GM12878 (cell line): ENCODE results near the gene DUOX1. TPM values are rescaled to one million over a fixed set of nuclear protein-coding genes. Genes with fewer than 3 reads are reported as not detected.

ENCODE experiments used
- ATAC-seq: fragments of 200-7000 bp; cut with Tn5 transposase; 3 replicates; pipeline ENCODE4 v1.9.1; 2020; ENCODE audit warnings: mild to moderate bottlenecking, moderate library complexity
- BruUV-seq: library from RNA; stranded (reverse); fragments of 400-500 nt; replicated peaks from 2 replicates; lab custom pipeline; 2021; lab: Mats Ljungman, UMichigan
- CTCF ChIA-PET: fragments of 300-600 bp; sonication (Branson Sonifier 250); formaldehyde crosslinking; extraction: SDS; loops from one replicate; lab custom pipeline; 2021; ENCODE audit warnings: inconsistent platforms; lab: Yijun Ruan, JAX
- POLR2A ChIA-PET: fragments of 350-600 bp; formaldehyde crosslinking; extraction: SDS; loops from one replicate; lab custom pipeline; 2021; ENCODE audit warnings: inconsistent platforms; lab: Charles Lee
- RAD21 ChIA-PET: fragments of 300-600 bp; sonication (Branson Sonifier 250); formaldehyde crosslinking; loops from one replicate; lab custom pipeline; 2023; ENCODE audit warnings: antibody characterized with exemption; ENCODE audit not compliant: unreplicated experiment; lab: Charles Lee
- SMC1A ChIA-PET: fragments of 300-600 bp; sonication (Branson Sonifier 250); formaldehyde crosslinking; loops from one replicate; lab custom pipeline; 2023; ENCODE audit not compliant: unreplicated experiment, uncharacterized antibody; lab: Charles Lee
- DNase-seq: peaks from one replicate; pipeline ENCODE4 v3.0.0-alpha.2; 2011; ENCODE audit warnings: low read depth, low spot score
- FAIRE-seq: peaks from 3 replicates; lab custom pipeline; 2011; peaks lifted over from hg19 to GRCh38; lab: Jason Lieb, UNC
- H2AFZ ChIP-seq: 2 replicates; pipeline ENCODE4 v1.6.0; 2011; ENCODE audit warnings: low read depth, low read length, control low read depth; ENCODE audit not compliant: control insufficient read depth
- H3K27ac ChIP-seq: 2 replicates; pipeline ENCODE4 v1.5.1; 2011; ENCODE audit warnings: control low read depth; ENCODE audit not compliant: control insufficient read depth, insufficient read depth
- H3K27me3 ChIP-seq, 2 experiments: replicated peaks in 1 of 2; 2 replicates each; pipeline versions ENCODE4 v1.6.0 to v1.6.1; 2011; ENCODE audit warnings: low read length in 1 of 2; ENCODE audit not compliant: control insufficient read depth in 2 of 2, insufficient read depth in 2 of 2
- H3K36me3 ChIP-seq, 2 experiments: 2 replicates each; pipeline ENCODE4 v1.5.1; 2011; ENCODE audit warnings: low read length in 1 of 2; ENCODE audit not compliant: control insufficient read depth in 2 of 2, insufficient read depth in 2 of 2
- H3K4me1 ChIP-seq: 2 replicates; pipeline ENCODE4 v1.6.1; 2011; ENCODE audit warnings: mild to moderate bottlenecking, low read length, moderate library complexity, mixed read lengths; ENCODE audit not compliant: control insufficient read depth, insufficient read depth
- H3K4me2 ChIP-seq: 2 replicates; pipeline ENCODE4 v1.6.0; 2011; ENCODE audit warnings: control low read depth; ENCODE audit not compliant: control insufficient read depth, insufficient read depth
- H3K4me3 ChIP-seq: fragments of 200-600 bp; sonication (generic); 2 replicates; pipeline ENCODE4 v1.5.1; 2016
- H3K79me2 ChIP-seq: 2 replicates; pipeline ENCODE4 v1.6.0; 2011; ENCODE audit warnings: low read length; ENCODE audit not compliant: control insufficient read depth, insufficient read depth
- H3K9ac ChIP-seq: 2 replicates; pipeline ENCODE4 v1.8.0; 2011; ENCODE audit warnings: low read length, control low read depth, mixed read lengths; ENCODE audit not compliant: control insufficient read depth, insufficient read depth
- H3K9me3 ChIP-seq: replicated peaks from 3 replicates; pipeline ENCODE4 v1.5.1; 2011; ENCODE audit warnings: mild to moderate bottlenecking, low read length; ENCODE audit not compliant: control insufficient read depth, insufficient read depth
- H4K20me1 ChIP-seq: 2 replicates; pipeline ENCODE4 v1.6.0; 2011; ENCODE audit not compliant: control insufficient read depth, insufficient read depth
- ATF2 ChIP-seq: IDR thresholded peaks from 2 replicates; pipeline ENCODE4 v1.6.1; 2012; ENCODE audit warnings: low read length, inconsistent platforms
- E2F4 ChIP-seq: IDR thresholded peaks from 2 replicates; pipeline ENCODE4 v1.6.1; 2012; ENCODE audit warnings: low read depth, low read length, improper control_type of control experiment
- GATAD2B ChIP-seq: fragments of 450-650 bp; conservative IDR thresholded peaks from 2 replicates; pipeline ENCODE4 v1.6.1; 2017; ENCODE audit warnings: low read depth, mild to moderate bottlenecking, moderate library complexity
- HDAC2 ChIP-seq: fragments of 200-600 bp; sonication (generic); IDR thresholded peaks from 2 replicates; pipeline ENCODE4 v1.6.1; 2017
- PAX8 ChIP-seq: fragments of 450-650 bp; IDR thresholded peaks from 2 replicates; pipeline ENCODE4 v1.6.1; 2017; ENCODE audit warnings: mild to moderate bottlenecking, moderate library complexity
- PML ChIP-seq: IDR thresholded peaks from 2 replicates; pipeline ENCODE4 v1.6.1; 2012; ENCODE audit warnings: low read length, inconsistent platforms
- RAD51 ChIP-seq: fragments of 450-650 bp; IDR thresholded peaks from 2 replicates; pipeline ENCODE4 v1.6.1; 2016; ENCODE audit warnings: moderate library complexity, mild to moderate bottlenecking, inconsistent platforms
- REST ChIP-seq: IDR thresholded peaks from 2 replicates; pipeline ENCODE4 v1.6.1; 2012; ENCODE audit warnings: mild to moderate bottlenecking, low read depth, low read length
- SPI1 ChIP-seq: IDR thresholded peaks from 2 replicates; pipeline ENCODE4 v1.6.1; 2011; ENCODE audit warnings: low read depth, mild to moderate bottlenecking, low read length, moderate library complexity, borderline replicate concordance; ENCODE audit not compliant: insufficient read depth
- SREBF2 ChIP-seq: IDR thresholded peaks from 2 replicates; pipeline ENCODE4 v1.6.1; 2012; ENCODE audit warnings: mild to moderate bottlenecking, low read length
- TCF12 ChIP-seq: IDR thresholded peaks from 2 replicates; pipeline ENCODE4 v1.6.1; 2011; ENCODE audit warnings: low read depth, mild to moderate bottlenecking, low read length
- WGBS: methylation state at CpG from one replicate; pipeline ENCODE4 v1.1.6; 2016; ENCODE audit warnings: low lambda C conversion rate; ENCODE audit not compliant: insufficient replicate concordance, insufficient coverage; ENCODE audit errors: missing lambda C conversion rate; 5-methylcytosine and 5-hydroxymethylcytosine counted together
- in situ Hi-C: fragments of 300-500 bp; cut with MboI; formaldehyde crosslinking; loops from 9 replicates; pipeline ENCODE4 v1.14.3; 2018; ENCODE audit warnings: mixed read lengths
- intact Hi-C: fragments of 100-400 bp; cut with micrococcal nuclease; formaldehyde crosslinking; loops from one replicate; pipeline ENCODE4 v1.14.2; 2022; ENCODE audit not compliant: unreplicated experiment
- polyA plus RNA-seq, 11 experiments: library from polyadenylated mRNA; depleted of rRNA in 4 of 11; unstranded in 6 of 11; stranded (reverse) in 5 of 11; fragments of >200 nt; fragmentation: Nextera tagmentation in 4 of 11; fragmentation: Illumina TruSeq in 1 of 11; extraction: Ambion mirVana in 4 of 11; extraction: Trizol in 1 of 11; gene quantifications; 1 replicate in 1 of 11; 2 replicates in 10 of 11; pipeline versions ENCODE4 v1.2.1 to v1.2.3, GENCODE V29; 2011 to 2016; ENCODE audit warnings: inconsistent platforms in 2 of 11, missing spikeins in 2 of 11, low read depth in 1 of 11
- total RNA-seq, 4 experiments: library from RNA; depleted of rRNA in 3 of 4; stranded (reverse); fragments of >200 nt in 3 of 4; fragmentation: Illumina TruSeq in 1 of 4; extraction: Trizol in 1 of 4; gene quantifications; 2 replicates each; pipeline versions ENCODE4 v1.2.1 to v1.2.3, GENCODE V29; 2013 to 2021

The DUOX1 gene
- total and polyA plus RNA-seq, 10 of the 15 experiments (the other 5 are each of a cell fraction or from before 2014, with no cell fraction given): 0.02 to 2.1 (median 0.26) TPM; not detected in 3

- H3K27ac ChIP-seq: no peak overlapping the region
- H3K9me3 ChIP-seq: no peaks in the 10 kb centered on the region
- FAIRE-seq: no peak
- DNase-seq: no peak
- ATAC-seq: no peak
- no peak overlapping the region for H3K4me2 ChIP-seq
- H3K4me3 ChIP-seq: no peak overlapping the region
- H3K36me3 ChIP-seq: no peaks in the 10 kb centered on the region
- no peaks in the 10 kb centered on the region for H4K20me1 ChIP-seq
- POLR2A ChIA-PET: no interaction called here
- SMC1A ChIA-PET: no interaction called here
- BruUV-seq: no TSS peak
- no peaks in the 10 kb centered on the region for H3K79me2 ChIP-seq
- intact Hi-C loops (no loop called here), in situ Hi-C loops (no loop called here)
- RAD21 ChIA-PET: interaction anchor here (0.7 kb wide), 1 partner anchor 46 kb away, joined by 3 read pairs; no protein-coding TSS in a partner anchor
- TF ChIP-seq GATAD2B (no peak), SPI1 (no peak), SREBF2 (no peak), RAD51 (no peak), E2F4 (no peak), PAX8 (no peak), ATF2 (no peak), TCF12 (no peak), PML (no peak), HDAC2 (no peak), REST (no peak)
- no peaks in the 10 kb centered on the region for H3K27me3 ChIP-seq
- H2AFZ ChIP-seq: no peak overlapping the region
- CTCF ChIA-PET: interaction anchor here (0.9 to 1.8 kb wide), 2 partner anchors 15 to 16 kb away, joined by 3 to 7 read pairs; no protein-coding TSS in a partner anchor
- no peaks in the 10 kb centered on the region for H3K4me1 ChIP-seq
- WGBS: 22% methylated on average over 6 of the region's 7 CpGs
- no peak overlapping the region for H3K9ac ChIP-seq
Measured at GRCh38 chr15:45143056-45143455, 13.3 kb downstream of the DUOX1 start.
